Ovary (tissue), 3 donors: Measurements from ENCODE around the gene CKAP5.

Experiments used
- CTCF ChIP-seq, 3 donors: fragments of 450-650 bp in 2 of 3; fragments of 200-600 bp in 1 of 3; IDR thresholded peaks; one replicate each; pipeline versions ENCODE4 v1.5.1 to v1.8.0; 2016 to 2022; ENCODE audit warnings: antibody characterized with exemption in 3 of 3, mild to moderate bottlenecking in 1 of 3
- EP300 ChIP-seq: sonication (generic); formaldehyde crosslinking; IDR thresholded peaks from one replicate; pipeline ENCODE4 v1.6.1; 2017; ENCODE audit warnings: antibody characterized with exemption
- POLR2A ChIP-seq: fragments of 450-650 bp; IDR thresholded peaks from one replicate; pipeline ENCODE4 v1.6.1; 2017; ENCODE audit warnings: antibody characterized with exemption, mild to moderate bottlenecking, moderate library complexity
- donor health status: DM: no; HTN: no; CAD: no.

GRCh38 chr11:46858920-46859546, 13.0 kb upstream of the CKAP5 start:
- no peak for TF ChIP-seq CTCF (IDR thresholded peaks at IDR 0.05)
- TF ChIP-seq POLR2A = no peak
- no peak for TF ChIP-seq EP300
